HG02981 (cell line): ENCODE data around the gene TMED8.
"Not testable (repeated sequence)": the region's sequence is repeated elsewhere in the genome, so short reads cannot be mapped to it uniquely, and the experiment has no call there.

Experiments
- ATAC-seq: cut with Tn5 transposase; IDR thresholded peaks from one replicate; pipeline ENCODE4 v1.9.1; 2021; ENCODE audit warnings: mild to moderate bottlenecking, moderate library complexity; ENCODE audit not compliant: unreplicated experiment

TMED8 gene, protein sequence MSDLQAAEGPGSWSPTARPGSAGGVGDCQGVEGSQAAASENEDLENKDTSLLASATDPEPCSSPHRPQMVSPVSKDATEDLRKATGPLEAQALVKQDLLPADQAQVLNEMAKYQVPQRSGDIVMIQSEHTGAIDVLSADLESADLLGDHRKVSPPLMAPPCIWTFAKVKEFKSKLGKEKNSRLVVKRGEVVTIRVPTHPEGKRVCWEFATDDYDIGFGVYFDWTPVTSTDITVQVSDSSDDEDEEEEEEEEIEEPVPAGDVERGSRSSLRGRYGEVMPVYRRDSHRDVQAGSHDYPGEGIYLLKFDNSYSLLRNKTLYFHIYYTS

DNA sequence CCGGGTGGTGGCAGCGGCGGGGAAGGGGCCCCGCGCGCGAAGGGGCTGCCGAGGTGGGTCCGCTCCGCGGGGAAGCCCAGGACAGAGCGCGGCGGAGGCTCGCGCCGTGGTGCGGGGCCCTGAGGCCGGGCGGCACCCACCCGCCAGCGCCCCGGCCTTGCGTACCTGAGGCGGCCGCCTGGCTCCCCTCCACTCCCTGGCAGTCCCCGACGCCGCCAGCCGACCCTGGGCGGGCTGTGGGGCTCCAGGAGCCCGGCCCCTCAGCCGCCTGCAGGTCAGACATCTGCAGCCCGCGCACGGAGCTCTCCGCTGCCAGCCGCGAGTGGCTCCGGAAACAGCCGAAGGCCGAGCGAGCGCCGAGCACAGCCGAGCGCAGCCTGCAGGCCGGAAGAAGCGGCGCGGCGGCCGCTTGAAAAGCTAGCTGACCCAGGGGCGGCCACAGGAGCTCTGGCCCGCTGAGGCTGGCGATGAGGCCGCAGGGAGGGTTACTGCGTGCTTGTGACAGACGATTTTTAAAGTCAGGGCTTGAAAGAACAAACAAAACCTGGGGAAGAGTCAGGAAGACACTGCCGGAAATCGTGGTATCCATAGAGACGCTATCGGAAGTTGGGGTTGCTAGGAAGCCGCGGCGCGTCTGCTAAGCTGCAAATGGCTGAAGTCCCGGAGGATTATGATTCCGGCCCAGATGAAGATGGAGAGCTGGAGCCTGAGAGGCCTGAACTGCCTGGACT is at the start of gene TMED8, which contains the start of gene SAMD15:
Gene TMED8 (minus strand): TSS at position 324 of the 731 bp plus-strand sequence. CDS start 41 bp downstream, at position 283.
Gene SAMD15 (plus strand): TSS at position 609 of the 731 bp plus-strand sequence. CDS start 40 bp downstream, at position 649.
- ATAC-seq: peak; percentile 85

DNA sequence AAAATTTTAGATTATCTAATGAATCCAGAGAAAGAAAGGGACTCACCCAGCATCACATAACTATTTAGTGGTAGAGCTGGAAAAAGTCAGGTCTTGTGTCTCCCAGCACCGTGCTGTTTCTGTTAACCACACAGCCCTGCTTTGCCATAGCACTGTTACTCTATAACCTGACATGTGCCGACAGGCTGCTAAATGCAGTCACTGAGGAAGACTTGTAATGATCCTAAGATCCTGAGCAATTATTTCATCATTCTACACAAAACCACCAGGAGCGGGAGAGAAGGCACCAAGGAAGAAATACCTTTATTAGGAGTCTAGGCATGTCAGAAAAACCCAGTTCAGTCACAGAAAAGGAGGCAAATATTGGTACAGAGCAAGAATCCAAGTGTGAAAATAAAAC is 49.5 kb upstream of the TMED8 start:
- ATAC-seq: no peak

DNA sequence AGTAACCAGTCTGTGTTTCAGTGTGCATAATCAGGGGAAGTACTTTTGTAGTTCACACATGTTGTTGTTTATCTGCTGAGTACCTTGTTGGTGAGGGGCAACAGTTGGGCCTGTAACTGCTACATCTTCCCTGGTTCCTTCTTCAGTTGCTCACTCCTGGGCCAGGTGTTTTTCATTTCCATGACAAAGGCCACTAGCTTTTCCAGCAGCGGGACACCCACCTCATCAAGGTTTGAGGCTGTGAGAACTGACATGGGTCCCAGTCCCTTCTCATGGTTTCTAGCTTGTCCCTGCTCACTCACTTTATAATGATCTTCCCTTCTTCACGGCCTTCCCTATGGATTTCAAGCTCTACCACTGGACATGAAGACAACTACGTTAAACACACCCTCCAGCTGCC is 48.0 kb upstream of the TMED8 start:
- no peak for ATAC-seq

DNA sequence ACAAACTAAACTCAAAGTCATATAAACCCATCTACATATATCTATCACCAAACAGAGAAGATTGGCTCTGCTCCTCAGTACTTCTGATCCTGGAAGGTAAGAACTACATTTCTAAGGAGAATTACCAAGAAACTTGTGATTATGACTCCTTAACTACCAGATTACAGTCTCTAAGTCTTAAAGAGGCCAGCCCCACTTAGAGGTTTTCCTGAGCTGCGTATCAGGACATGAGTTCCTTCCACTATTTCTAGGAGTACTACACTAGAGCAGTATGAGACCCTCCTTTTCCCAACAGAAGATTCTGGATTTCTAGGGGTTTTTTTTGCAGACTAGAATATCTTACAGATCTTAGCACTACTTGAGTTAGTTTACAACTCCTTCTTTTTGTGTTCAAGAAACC is 46.5 kb upstream of the TMED8 start, which contains the start of gene NOXRED1:
Gene NOXRED1 (minus strand): TSS at position 101 of the 400 bp plus-strand sequence. CDS start 634 bp downstream, outside the sequence.
- no peak for ATAC-seq

DNA sequence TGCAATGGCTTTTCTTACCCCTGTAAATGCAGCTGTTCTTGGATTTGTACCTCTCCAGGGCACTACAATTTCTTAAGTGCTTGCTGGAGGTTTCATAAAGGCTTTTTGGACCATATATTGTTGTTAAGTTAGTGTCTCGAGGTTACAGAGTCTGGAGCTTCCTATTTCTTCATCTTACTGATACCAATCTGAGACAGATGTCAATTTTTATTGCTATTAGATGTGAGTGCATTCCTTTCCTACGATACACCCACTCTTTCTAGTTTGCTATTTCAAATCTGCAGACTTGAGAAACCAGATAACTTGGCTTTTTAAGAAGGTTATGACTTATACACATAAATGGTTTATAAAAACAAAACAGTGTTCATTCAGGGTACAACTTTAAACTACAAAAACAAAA is 44.3 kb upstream of the TMED8 start:
- no peak for ATAC-seq

DNA sequence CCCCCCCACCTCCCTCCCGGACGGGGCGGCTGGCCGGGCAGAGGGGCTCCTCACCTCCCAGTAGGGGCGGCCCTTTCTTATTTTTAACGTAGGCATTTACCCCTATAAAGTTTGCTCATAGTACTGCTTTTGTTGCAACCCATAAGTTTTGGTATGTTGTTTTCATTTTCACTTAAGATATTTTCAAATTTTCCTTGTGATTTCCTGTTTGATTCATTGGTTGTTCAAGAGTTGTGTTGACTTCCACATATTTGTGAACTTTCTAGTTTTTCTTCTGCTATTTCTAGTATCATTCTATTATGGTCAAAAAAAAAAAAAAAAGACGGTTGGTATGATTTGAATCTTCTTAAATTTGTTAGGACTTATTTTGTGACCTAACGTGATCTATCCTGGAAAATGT is 39.9 kb upstream of the TMED8 start:
- no peak for ATAC-seq

DNA sequence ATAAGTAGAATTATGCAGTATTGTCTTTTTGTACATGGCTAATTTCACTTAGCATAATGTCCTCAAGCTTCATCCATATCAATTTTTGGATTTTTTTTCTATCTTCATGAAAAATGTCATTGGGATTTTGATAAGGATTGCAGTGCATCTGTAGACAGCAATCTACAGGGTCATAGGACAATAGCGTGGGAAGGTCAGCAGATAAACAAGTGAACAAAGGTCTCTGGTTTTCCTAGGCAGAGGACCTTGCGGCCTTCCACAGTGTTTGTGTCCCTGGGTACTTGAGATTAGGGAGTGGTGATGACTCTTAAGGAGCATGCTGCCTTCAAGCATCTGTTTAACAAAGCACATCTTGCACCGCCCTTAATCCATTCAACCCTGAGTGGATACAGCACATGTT is 39.2 kb upstream of the TMED8 start:
- not testable (repeated sequence) for ATAC-seq

DNA sequence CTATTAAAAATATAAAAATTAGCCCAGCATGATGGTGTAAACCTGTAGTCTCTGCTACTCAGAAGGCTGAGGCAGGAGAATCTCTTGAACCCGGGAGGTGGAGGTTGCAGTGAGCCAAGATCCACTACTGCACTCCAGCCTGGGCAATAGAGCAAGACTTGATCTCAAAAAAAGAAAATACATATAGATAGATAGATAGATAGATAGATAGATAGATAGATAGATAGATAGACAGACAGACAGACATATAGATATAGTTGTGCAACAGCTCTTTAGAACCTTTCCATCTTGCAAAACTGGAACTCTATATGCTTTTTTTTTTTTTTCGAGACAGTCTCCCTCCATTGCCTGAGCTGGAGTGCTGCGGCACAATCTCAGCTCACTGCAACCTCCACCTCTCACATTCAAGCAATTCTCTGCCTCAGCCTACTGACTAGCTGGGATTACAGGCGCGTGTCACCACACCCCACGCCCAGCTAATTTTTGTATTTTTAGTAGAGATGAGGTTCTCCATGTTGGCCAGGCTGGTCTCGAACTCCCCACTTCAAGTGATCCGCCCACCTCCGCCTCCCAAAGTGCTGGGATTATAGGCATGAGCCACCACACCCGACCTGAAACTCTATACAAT is 38.6 kb upstream of the TMED8 start:
- ATAC-seq: not testable (repeated sequence)

DNA sequence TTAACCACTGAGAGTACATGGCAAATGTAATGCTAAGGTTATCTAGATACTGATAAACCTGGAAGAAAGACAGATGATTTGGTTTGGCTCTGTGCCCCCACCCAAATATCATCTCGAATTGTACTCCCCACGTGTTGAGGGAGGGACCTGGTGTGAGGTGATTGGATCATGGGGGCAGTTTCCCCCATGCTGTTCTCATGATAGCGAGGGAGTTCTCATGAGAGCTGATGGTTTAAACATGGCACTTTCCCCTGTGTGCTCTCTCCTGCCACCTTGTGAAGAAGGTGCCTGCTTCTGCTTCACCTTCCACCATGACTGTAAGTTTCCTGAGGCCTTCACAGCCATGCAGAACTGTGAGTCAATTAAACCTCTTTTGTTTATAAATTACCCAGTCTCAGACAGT is 32.2 kb upstream of the TMED8 start:
- ATAC-seq: no peak

DNA sequence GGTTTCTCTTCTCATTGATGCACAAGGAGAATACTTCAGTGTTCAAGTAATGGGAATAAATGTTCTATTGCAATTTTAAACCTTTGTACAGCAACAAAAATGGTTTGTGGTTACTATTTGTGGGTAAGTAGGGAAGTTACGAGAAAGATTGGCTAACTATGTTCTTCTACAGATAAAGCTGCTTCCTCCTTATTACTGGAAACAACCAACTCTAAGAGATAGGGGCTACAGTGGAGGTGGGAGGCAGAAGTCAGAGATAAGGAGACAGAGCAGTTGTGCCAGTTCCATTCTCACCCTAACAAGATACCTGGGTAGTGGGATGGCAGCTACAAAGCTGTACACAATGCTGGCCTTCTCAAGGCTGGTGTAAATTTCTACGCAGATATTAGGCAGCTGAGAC is 30.3 kb upstream of the TMED8 start:
- ATAC-seq: no peak

DNA sequence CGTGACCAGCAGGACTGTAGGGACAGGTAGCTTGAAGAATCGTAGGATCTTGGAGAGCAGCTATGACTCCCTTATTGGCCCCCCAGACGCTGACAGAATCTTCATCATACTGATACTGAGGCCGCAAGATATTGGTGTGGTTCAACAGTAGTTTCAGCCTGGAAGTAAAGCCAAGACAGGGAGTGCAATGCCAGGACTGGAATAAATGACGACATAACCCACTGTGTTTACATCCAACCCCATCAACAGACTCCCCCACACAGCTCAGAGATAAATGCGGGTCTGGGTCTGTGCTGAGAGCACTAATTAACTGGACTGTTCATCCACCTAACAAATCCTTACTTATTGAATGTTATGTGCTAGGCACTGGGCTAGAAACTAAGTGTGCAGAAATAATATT is 29.8 kb upstream of the TMED8 start:
- no peak for ATAC-seq

DNA sequence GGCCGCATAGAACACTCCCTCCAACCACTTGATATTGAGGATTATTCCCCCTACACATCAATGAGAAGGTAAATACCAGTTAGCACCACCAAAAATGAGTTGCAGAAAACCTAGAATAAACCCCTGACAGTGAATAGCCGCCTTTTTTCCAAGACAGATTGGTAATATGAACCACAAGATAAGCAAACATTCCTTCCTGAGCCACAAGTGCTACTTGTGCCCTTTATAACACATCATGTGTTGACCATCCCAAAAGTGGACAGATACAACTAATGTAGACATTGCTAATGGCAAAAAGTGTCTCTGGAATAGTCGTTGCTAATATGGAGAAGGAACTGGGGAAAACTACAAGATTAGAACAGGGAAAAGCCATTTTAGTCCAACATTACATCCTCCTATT is 29.2 kb upstream of the TMED8 start:
- no peak for ATAC-seq

DNA sequence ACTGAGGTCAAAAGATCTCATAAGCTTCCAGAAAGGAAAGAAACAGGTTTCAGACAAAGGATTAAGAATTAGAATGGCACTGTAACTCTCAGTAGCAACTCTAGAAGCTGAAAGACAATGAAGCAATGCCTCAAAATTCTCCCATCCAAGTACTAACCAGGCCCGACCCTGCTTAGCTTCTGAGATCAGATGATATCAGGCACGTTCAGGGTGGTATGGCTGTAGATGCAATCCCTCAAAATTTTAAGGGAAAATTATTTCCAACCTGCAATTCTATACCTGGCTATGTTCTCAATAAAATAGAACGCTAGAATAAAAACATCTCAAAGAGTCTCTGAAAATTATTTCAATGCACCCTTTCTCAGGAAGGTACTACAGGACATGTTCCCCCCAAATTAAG is 26.9 kb upstream of the TMED8 start:
- no peak for ATAC-seq

DNA sequence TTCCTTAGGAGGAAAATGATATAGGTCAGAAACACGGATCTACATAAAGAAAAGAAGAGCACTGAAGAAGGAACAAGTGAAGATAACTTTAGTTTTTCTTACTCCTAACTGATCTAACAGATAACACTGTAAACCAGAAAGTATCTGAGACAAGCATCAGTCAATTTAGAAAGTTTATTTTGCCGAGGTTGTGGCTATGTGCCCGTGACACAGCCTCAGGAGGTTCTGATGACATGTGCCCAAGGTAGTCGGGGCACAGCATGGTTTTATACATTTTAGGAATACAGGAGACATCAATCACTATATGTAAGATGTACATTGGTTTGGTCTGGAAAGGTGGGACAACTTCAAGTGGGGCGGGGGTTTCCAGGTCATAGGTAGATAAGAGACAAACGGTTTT is 23.3 kb upstream of the TMED8 start:
- ATAC-seq: no peak

DNA sequence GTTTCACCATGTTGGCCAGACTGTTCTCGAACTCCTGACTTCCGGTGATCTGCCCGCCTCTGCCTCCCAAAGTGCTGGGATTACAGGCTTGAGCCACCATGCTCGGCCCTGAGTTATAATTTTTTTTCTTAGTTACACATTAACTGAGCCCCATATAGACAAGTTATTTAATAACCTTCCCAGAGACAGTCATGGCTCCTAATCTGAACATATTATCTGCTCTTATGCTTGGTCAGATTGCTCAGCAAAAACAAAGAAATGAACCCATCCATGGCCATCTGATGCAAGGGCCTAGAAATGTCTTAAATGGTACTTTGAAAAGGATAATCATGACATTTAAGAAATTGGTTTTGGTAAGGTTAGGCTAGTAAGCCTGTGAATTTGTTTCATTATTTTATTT is 13.3 kb upstream of the TMED8 start:
- no peak for ATAC-seq

DNA sequence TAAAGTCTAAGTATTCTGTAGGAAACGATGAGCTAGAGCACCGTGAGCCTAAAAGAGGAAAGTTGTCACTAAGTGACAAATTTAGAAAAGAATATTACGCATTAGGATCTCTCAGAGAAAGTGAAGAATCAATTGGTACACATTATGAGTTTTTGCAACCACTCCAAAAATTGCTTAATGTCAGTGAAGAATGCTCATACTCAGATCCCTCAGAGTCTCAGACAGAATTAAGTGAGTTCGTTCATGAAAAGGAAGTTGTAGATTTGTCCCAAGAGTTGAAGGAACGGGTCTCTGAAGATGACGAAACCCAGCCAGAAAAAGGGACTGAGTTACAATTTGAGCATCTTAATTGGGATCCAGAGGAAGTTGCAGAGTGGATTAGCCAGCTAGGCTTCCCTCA is 1.8 kb upstream of the TMED8 start:
- no peak for ATAC-seq

DNA sequence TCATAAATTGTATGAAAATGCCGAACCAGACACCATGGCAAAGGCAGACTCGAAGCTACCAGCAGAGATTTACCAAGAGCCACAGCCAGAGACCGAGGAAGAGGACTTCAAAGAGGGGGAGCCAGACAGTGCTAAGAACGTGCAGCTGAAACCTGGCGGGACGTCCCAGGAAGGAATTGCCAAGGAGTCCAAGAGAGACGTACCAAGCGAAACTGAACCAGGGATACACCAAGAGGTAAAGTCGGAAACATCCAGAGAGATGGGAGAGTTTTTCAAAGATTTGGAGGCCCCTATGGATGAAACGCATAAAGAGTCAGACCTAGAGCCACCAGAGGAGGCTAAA is 579 bp upstream of the TMED8 start:
- ATAC-seq: no peak

DNA sequence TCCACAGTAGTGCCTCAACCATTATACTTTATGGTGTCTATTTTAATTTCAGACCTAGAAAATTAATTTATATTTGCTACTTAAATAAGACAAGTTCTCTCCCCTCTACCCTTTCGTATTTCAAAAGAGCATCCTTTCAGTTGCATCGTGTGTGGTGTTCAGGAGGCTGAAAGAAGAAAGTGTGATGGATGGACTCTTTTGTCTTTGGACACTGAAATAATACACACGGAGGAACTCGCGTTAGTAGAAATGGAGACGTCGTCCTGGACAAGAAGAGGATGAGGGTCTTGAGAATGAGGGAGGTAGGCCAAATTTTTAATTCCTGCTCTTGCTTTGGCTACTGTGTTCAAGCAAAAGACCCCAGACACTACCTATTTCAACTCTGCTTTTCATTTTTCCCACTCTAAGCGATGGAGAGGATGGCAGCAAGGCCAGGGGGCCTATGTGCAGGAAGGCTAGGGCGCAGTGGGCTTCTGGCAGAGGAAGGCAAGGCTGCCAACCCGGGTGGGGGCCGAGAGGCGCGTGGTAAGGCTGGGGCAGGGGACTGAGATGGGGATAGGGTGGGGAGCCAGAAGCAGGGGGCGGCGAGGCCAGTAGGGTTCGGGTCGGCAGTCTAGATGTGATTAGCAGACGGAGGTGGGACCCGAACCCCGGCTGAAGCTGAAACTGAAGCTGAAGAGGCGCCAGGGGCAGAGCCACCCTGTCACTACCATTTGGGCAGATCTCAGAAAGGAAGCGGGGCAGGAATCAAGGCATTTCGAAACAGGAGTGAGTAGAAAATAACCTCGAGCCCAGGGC is 722 bp downstream of the TMED8 start:
- ATAC-seq: peak; percentile 2

DNA sequence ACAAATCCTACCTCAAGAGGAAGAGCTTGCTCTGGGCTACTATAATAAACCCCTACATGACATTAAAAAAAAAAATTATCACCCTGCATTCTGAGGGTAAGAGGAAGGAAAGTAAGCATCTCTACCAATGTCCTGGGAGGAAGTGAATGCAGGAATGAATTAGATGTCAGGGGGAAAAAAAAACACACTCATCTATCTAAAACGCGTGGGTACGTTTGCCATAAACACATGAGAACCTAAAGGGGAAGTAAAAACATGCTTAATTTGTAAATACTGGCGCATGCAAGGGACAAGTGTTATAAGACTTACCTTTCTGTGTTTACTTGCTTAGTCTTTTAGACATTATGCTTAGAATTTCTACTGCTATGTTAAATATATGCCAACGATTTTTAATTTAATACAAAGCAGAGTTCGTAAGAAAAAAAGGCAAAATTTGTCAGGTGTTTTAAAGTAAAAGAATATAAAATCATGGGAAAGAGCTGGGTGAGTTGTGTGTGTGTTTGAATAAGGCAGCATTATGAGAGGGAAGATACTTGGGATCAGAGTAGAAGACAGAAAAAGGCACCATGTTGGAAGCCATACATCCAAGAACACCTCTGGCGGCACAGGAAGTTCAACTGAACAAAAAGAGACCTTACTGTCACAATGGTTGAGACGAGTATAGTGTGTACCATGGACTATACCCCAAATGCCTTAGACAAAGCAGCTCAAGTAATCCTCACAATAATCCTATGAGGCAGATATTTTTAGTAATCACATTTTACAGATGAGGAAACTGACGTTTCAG is 1.5 kb downstream of the TMED8 start:
- no peak for ATAC-seq

DNA sequence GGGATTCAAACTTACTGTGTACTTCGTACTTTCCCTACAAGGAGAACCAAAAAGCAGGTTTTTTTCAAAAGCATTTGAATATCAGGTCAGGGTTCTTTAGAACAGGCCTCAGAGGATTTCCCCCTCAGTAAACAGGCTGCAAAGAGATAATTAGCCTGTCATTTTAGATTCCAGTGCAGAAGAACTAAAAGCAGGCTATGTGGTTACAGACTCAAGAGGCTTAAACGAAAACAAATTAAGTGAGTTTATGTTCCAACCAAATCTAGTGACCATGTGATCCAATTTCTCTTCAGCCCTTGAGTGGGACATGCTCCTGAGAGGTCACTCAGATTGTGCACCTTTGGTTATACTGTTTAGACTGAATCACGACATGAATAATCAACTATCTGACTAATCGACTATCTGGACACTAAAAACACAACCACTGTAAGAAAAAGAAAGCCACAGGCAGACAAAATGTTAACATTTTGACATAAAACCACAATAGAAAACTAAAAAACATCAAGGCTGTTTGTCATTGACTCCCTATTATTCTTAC is 4.5 kb downstream of the TMED8 start:
- peak; percentile 42 for ATAC-seq
